PC-3 (cell line): ENCODE measurements around the gene CFL2. TPM values are rescaled to one million over a fixed set of nuclear protein-coding genes. Genes with fewer than 3 reads are reported as not detected.

Source experiments
- ATAC-seq: fragments of 200-7000 bp; cut with Tn5 transposase; 2 replicates; pipeline ENCODE4 v1.9.1; 2020; ENCODE audit warnings: mild to moderate bottlenecking, moderate library complexity
- BruUV-seq: library from RNA; stranded (reverse); fragments of 400-500 nt; replicated peaks from 2 replicates; lab custom pipeline; 2021; lab: Mats Ljungman, UMichigan
- CTCF ChIA-PET: fragments of 300-600 bp; sonication (Branson Sonifier 250); formaldehyde crosslinking; loops from one replicate; lab custom pipeline; 2022; ENCODE audit warnings: antibody characterized with exemption; lab: Charles Lee
- POLR2A ChIA-PET: fragments of 300-600 bp; sonication (Branson Sonifier 250); formaldehyde crosslinking; loops from one replicate; lab custom pipeline; 2022; ENCODE audit warnings: antibody characterized with exemption; ENCODE audit not compliant: unreplicated experiment; lab: Charles Lee
- DNase-seq: peaks from one replicate; pipeline ENCODE4 v3.0.0-alpha.2; 2015
- H2AFZ ChIP-seq: fragments of 300-600 bp; sonication (generic); 2 replicates; pipeline ENCODE4 v1.6.0; 2016; ENCODE audit warnings: antibody characterized with exemption, low read length
- H3F3A ChIP-seq: fragments of 300-600 bp; sonication (generic); one replicate; pipeline ENCODE4 v1.6.0; 2017; ENCODE audit warnings: antibody characterized with exemption, low read length, control low read depth, mild to moderate bottlenecking; ENCODE audit not compliant: unreplicated experiment
- H3K27ac ChIP-seq: fragments of 300-600 bp; sonication (generic); 2 replicates; pipeline ENCODE4 v1.5.1; 2016; ENCODE audit warnings: mild to moderate bottlenecking, low read length
- H3K27me3 ChIP-seq: fragments of 300-600 bp; sonication (generic); 2 replicates; pipeline ENCODE4 v1.6.1; 2016; ENCODE audit warnings: low read length, mixed read lengths
- H3K36me3 ChIP-seq: fragments of 300-600 bp; sonication (generic); 2 replicates; pipeline ENCODE4 v1.6.1; 2016; ENCODE audit warnings: low read depth, mixed run types, low read length, mixed read lengths
- H3K4me1 ChIP-seq: fragments of 300-600 bp; sonication (generic); 2 replicates; pipeline ENCODE4 v1.5.1; 2016; ENCODE audit warnings: low read length; ENCODE audit not compliant: insufficient read depth
- H3K4me2 ChIP-seq: fragments of 300-600 bp; sonication (generic); 2 replicates; pipeline ENCODE4 v1.6.0; 2016; ENCODE audit warnings: low read length
- H3K4me3 ChIP-seq: fragments of 300-600 bp; sonication (generic); 2 replicates; pipeline ENCODE4 v1.5.1; 2016; ENCODE audit warnings: mild to moderate bottlenecking, low read length, mixed read lengths
- H3K79me2 ChIP-seq: fragments of 300-600 bp; sonication (generic); 2 replicates; pipeline ENCODE4 v1.6.1; 2017; ENCODE audit warnings: low read length, mixed read lengths
- H3K9ac ChIP-seq: fragments of 300-600 bp; sonication (generic); 2 replicates; pipeline ENCODE4 v1.6.0; 2016; ENCODE audit warnings: mild to moderate bottlenecking, low read length
- H3K9me2 ChIP-seq: fragments of 300-600 bp; sonication (generic); replicated peaks from 2 replicates; pipeline ENCODE4 v1.6.1; 2016; ENCODE audit warnings: mixed run types, low read length, mixed read lengths
- H3K9me3 ChIP-seq: fragments of 300-600 bp; sonication (generic); 2 replicates; pipeline ENCODE4 v1.6.1; 2016; ENCODE audit warnings: low read length, mixed read lengths
- H4K20me1 ChIP-seq: fragments of 300-600 bp; sonication (generic); 2 replicates; pipeline ENCODE4 v1.6.1; 2016; ENCODE audit warnings: low read length, mixed read lengths
- CTCF ChIP-seq: fragments of 300-600 bp; sonication (generic); conservative IDR thresholded peaks from 2 replicates; pipeline ENCODE4 v1.5.1; 2017; ENCODE audit warnings: antibody characterized with exemption, low read depth, mild to moderate bottlenecking, low read length
- EZH2 ChIP-seq: fragments of 300-600 bp; sonication (generic); IDR thresholded peaks from one replicate; pipeline ENCODE4 v1.6.1; 2017; ENCODE audit warnings: antibody characterized with exemption, mild to moderate bottlenecking, low read length; ENCODE audit not compliant: unreplicated experiment
- EZH2phosphoT487 ChIP-seq: fragments of 300-600 bp; sonication (generic); IDR thresholded peaks from 2 replicates; pipeline ENCODE4 v1.6.1; 2018; ENCODE audit warnings: mild to moderate bottlenecking, antibody characterized with exemption, low read length, borderline replicate concordance
- intact Hi-C: fragments of 100-400 bp; cut with micrococcal nuclease; formaldehyde crosslinking; loops from 2 replicates; pipeline ENCODE4 v1.9.0; 2023
- total RNA-seq: library from RNA; depleted of rRNA; stranded (reverse); fragments of >200 nt; gene quantifications from 2 replicates; pipeline ENCODE4 v1.2.3, GENCODE V29; 2014

CFL2 gene
- total RNA-seq, 1 experiment from 2014 or later, result 88.4 TPM

GRCh38 chr14:34754687-34755086 is 40.3 kb upstream of the CFL2 start:
- Histone ChIP-seq H3K4me2 (no peak overlapping the region), H2AFZ (no peak overlapping the region), H3K27me3 (no peaks in the 10 kb centered on the region), H3K9ac (no peak overlapping the region), H4K20me1 (no peaks in the 10 kb centered on the region), H3K9me2 (no peaks in the 10 kb centered on the region), H3K36me3 (peaks cover 13% of the 10 kb centered on the region; the same call in 1 of the 2 replicates), H3K79me2 (no peaks in the 10 kb centered on the region), H3K4me3 (no peak overlapping the region), H3K9me3 (no peaks in the 10 kb centered on the region), H3K27ac (no peak overlapping the region), H3F3A (no peaks in the 10 kb centered on the region), H3K4me1 (no peaks in the 10 kb centered on the region)
- ATAC-seq (no peak), DNase-seq (no peak)
- ChIA-PET POLR2A (no interaction called here), CTCF (no interaction called here)
- TF ChIP-seq EZH2 (no peak), EZH2phosphoT487 (no peak), CTCF (no peak)
- intact Hi-C loops, result loop anchor here (5.0 kb wide), 1 partner anchor 233 kb away; no protein-coding TSS in a partner anchor
- BruUV-seq, result no TSS peak

GRCh38 chr14:34750670-34751069 is 36.3 kb upstream of the CFL2 start:
- no peak overlapping the region for H3K4me2 ChIP-seq
- ChIA-PET CTCF (no interaction called here), POLR2A (no interaction called here)
- H2AFZ ChIP-seq, result no peak overlapping the region
- no peaks in the 10 kb centered on the region for H3K27me3 ChIP-seq
- H4K20me1 ChIP-seq, result no peaks in the 10 kb centered on the region
- H3K79me2 ChIP-seq, result no peaks in the 10 kb centered on the region
- no peaks in the 10 kb centered on the region for H3K4me1 ChIP-seq
- TF ChIP-seq EZH2 (no peak), EZH2phosphoT487 (no peak), CTCF (no peak)
- DNase-seq (no peak), ATAC-seq (no peak)
- BruUV-seq, result no TSS peak
- intact Hi-C loops, result no loop called here
- H3F3A ChIP-seq, result no peaks in the 10 kb centered on the region
- no peaks in the 10 kb centered on the region for H3K9me2 ChIP-seq
- H3K36me3 ChIP-seq, result peaks cover 7% of the 10 kb centered on the region; the same call in 1 of the 2 replicates
- H3K4me3 ChIP-seq, result no peak overlapping the region
- H3K9ac ChIP-seq, result no peak overlapping the region
- no peak overlapping the region for H3K27ac ChIP-seq
- no peaks in the 10 kb centered on the region for H3K9me3 ChIP-seq

DNA sequence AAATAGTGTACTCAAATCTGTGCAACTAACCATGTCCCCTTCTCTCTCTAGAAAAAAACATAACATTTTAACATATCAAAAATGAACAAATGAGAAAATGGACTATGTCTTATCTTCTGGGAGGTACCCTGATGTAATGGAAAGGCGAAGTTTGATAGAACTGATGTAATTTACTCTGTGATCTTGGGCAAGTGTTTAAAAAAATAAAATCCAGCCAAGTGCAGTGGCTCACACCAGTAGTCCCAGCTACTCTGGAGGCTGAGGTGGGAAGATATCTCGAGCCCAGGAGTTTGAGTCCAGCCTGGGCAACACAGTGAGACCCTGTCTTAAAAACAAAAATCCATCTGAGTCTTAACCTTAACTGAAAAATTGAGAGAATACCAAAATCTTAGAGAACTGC is 35.8 kb upstream of the CFL2 start:
- no peak for DNase-seq
- POLR2A ChIA-PET, result no interaction called here
- CTCF ChIA-PET, result no interaction called here

More for the DNA sequence above, 35.8 kb upstream of the CFL2 start:
- Histone ChIP-seq H3K79me2 (no peaks in the 10 kb centered on the region), H3K4me2 (no peak overlapping the region), H3K4me1 (no peaks in the 10 kb centered on the region), H3K9me3 (no peaks in the 10 kb centered on the region), H3K4me3 (no peak overlapping the region), H3K9ac (no peak overlapping the region), H3K9me2 (no peaks in the 10 kb centered on the region), H3K27me3 (no peaks in the 10 kb centered on the region), H2AFZ (no peak overlapping the region), H3F3A (no peaks in the 10 kb centered on the region), H3K36me3 (peaks cover 7% of the 10 kb centered on the region; the same call in 1 of the 2 replicates), H3K27ac (no peak overlapping the region), H4K20me1 (no peaks in the 10 kb centered on the region)
- intact Hi-C loops, result no loop called here
- no TSS peak for BruUV-seq
- no peak for ATAC-seq
- no peak for TF ChIP-seq CTCF
- no peak for TF ChIP-seq EZH2
- TF ChIP-seq EZH2phosphoT487, result no peak
